HG03175 (cell line): ENCODE results near the gene FES.
"Not testable (repeated sequence)": the region's sequence is repeated elsewhere in the genome, so short reads cannot be mapped to it uniquely, and the experiment has no call there.

Experiments
- ATAC-seq: cut with Tn5 transposase; IDR thresholded peaks from one replicate; pipeline ENCODE4 v1.9.1; 2021; ENCODE audit warnings: mild to moderate bottlenecking, moderate library complexity; ENCODE audit not compliant: unreplicated experiment

The FES gene

DNA sequence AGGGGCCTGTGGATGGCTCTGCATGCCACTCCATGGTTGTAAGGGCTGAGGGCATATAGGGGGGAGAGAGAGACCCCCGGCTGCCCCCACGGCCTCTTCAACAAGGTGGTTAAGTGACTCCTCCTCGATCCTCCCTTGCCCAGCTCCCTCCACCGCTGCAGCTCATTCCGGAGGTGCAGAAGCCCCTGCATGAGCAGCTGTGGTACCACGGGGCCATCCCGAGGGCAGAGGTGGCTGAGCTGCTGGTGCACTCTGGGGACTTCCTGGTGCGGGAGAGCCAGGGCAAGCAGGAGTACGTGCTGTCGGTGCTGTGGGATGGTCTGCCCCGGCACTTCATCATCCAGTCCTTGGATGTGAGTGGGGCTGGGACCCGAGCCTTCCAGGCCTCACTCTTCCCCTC is 6.5 kb downstream of the FES start:
- ATAC-seq = no peak

DNA sequence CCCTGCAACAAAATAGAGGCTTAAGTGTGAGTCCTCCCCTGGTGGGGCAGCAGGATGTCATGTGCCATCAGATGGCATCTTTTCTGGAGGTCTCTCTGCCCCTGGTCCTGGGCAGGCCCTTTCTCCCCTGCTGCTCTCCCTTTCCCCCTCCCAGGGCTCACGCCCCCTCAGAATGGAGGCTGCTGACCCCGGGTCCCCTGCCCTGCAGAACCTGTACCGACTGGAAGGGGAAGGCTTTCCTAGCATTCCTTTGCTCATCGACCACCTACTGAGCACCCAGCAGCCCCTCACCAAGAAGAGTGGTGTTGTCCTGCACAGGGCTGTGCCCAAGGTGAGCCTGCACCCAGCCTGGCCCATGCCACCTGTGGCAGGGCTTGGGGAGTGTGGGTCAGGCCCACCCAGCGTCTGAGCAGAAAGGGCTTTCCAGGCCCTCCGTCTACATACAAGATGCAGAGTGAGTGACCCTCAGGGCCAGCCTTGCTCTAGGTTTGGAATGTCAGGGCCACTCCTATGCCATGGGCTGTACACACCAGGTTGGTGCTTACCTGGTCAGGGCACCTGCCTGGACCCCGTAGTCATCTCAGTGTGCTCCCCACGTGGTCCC is 7.1 kb downstream of the FES start:
- ATAC-seq = no peak

DNA sequence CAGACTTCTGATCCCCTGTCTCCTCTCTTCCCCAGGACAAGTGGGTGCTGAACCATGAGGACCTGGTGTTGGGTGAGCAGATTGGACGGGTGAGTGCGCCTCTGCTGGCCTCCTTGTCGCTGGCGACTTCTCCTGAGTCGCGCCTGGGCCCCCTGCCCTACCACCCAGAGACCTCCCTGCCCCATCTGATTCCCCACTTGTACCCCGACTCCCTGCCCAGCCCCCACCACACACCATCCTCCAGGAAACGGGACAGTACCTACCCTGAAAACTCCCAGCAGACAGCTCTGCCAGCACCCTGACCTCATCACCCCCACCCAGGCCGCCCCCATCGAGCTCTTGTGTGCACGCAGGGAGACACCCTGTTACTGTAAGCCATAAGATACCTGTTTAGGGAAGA is 7.7 kb downstream of the FES start:
- ATAC-seq = no peak

DNA sequence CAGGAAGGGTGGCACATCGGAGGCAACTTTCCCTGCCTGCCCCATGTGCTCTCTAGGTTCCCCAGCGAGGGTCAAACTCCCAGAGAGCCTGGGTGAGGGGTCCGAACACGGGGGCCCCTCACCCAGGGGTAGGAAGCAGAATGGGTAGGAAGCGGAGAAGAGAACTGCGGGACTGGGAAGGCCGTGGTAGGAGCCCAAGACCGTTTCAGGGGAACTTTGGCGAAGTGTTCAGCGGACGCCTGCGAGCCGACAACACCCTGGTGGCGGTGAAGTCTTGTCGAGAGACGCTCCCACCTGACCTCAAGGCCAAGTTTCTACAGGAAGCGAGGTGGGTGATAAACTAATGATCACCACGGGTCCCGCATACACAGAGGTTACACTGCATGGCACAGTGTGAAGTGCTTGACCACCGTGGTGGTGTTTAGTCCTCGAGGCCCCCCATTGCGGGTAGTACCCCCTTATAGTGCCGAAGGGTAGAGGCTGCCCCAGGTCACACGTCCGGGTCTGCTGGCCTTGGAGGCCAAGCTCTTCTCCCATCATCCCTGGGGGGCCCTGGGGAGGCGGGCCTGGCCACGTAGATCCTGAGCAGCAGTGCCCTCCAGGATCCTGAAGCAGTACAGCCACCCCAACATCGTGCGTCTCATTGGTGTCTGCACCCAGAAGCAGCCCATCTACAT is 8.3 kb downstream of the FES start:
- ATAC-seq = no peak

DNA sequence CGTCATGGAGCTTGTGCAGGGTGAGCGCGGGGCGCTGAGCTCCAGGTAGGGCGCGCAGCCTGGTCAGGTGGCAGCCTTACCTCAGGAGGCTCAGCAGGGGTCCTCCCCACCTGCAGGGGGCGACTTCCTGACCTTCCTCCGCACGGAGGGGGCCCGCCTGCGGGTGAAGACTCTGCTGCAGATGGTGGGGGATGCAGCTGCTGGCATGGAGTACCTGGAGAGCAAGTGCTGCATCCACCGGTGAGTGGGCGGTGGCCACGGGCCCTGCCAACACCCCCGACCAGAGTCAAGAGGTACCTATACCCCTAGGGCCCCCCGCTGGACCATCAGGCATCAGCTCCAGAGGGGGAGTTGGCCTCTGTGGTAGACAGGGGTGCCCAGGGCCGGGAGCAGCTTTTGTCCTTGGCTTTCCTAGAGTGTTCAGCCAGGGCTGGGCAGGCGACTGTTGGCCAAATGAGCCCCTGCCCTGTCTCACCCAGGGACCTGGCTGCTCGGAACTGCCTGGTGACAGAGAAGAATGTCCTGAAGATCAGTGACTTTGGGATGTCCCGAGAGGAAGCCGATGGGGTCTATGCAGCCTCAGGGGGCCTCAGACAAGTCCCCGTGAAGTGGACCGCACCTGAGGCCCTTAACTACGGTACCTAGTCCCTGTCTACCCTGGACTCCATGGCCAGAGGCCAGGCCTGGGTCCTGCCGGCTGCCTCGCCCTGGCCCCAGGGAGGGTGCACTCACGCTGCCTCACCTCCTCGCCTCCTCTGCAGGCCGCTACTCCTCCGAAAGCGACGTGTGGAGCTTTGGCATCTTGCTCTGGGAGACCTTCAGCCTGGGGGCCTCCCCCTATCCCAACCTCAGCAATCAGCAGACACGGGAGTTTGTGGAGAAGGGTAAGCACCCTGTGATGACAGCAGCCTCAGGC is 9.1 kb downstream of the FES start:
- ATAC-seq = no peak

DNA sequence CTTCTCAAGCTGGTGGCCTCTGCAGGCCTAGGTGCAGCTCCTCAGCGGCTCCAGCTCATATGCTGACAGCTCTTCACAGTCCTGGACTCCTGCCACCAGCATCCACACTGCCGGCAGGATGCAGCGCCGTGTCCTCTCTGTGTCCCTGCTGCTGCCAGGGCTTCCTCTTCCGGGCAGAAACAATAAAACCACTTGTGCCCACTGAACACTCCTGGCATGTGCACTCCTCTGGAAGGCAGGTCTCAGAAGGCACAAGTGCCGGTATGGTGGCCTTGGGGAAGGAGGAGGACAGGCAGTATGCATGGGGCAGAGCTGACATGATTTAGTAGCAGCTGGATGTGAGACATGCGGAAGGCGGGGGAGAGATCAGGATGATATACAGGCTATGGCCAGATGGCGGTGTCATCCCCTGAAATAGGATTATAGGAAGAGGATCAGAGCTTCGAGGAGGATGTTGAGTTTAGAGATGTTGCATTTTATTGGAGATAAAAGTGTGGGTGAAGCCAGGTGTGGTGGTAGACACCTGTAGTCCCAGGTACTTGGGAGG is 11.3 kb downstream of the FES start:
- no peak for ATAC-seq

DNA sequence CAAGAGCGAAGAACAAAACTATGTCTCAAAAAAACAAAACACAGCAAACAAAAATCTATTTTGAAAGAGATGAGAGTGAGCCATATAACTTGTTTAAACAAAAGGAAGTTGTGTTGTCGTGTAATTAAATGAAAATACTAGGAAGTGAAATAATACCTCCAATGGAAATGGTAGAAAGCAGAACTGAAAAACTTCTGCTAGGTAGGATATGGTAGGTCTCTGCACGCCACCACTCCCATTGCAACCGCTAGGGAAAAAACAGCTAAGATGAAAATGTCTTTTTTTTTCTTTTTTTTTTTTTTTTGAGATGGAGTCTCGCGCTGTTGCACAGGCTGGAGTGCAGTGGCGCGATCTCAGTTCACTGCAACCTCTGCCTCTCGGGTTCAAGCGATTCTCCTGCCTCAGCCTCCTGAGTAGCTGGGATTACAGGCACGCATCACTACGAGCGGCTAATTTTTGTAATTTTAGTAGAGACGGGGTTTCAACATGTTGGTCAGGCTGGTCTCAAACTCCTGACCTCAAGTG is 12.9 kb downstream of the FES start:
- ATAC-seq = not testable (repeated sequence)

DNA sequence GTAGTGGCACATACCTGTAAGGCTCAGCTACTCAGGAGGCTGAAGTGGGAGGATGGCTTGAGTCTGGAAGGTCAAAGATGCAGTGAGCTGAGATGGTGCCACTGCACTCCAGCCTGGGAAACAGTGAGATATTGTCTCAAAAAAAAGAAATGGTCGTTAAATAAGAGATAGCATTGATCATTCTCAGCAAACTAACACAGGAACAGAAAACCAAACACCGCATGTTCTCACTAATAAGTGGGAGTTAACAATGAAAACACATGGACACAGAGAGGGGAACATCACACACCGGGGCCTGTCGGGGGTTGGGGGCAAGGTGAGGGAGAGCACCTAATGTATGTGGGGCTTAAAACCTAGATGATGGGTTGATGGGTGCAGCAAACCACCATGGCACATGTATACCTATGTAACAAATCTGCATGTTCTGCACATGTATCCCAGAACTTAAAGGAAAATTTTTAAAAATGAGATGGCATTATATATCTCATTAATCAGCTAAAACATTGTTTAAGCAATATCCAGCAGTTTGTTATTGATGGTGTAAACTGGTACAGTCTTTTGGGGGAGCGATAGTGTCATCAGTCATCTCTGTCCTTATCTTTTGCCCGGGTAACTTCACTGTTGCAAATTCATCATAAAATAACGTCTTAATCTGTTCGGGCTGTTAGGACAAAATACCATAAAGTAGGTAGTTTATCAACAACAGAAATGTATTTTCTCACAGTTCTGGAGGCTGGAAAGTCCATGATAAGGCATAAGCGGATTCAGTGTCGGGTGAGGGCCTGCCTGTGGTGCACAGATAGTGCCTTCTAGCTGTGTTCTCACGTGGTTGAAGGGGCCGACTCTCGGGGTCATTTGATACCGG is 17.1 kb downstream of the FES start:
- no peak for ATAC-seq

DNA sequence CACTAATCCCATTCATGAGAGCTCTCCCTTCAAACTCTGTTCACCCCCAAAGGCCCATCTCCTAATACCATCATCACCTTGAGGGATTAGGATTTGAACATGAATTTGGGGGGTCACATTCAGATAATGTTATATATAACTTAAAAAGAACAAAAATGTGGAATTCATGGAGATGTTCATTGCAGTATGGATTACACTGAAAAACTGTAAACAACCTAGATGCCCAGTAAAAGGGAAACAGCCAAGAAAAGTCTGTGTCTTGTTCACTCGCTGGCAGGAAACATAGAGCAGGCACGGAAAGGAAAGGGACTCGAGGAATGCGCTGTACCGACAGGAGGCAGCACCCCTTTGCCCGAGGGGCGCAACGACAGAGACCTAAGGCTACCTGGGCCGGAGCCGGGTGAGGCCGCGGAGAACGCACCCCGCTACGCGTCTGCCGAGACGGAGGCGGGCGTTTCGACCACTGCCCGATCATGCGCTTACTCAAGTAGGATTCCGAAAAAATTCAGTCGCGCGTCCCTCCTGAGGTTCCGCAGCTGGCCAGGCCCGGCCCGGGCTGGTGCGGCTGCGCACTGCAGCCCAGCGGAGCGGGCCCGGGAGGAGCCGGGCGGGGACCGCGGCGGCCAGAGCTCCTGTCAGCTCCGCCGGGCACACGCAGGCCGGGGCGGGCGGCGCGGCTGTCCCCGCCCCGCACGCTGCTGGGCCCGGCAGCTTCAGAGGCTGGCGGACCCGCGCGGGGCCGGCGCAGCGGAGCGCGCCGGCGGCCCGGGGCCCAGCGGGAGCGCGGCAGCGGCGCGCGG is 17.9 kb downstream of the FES start:
- peak; percentile 66 for ATAC-seq

DNA sequence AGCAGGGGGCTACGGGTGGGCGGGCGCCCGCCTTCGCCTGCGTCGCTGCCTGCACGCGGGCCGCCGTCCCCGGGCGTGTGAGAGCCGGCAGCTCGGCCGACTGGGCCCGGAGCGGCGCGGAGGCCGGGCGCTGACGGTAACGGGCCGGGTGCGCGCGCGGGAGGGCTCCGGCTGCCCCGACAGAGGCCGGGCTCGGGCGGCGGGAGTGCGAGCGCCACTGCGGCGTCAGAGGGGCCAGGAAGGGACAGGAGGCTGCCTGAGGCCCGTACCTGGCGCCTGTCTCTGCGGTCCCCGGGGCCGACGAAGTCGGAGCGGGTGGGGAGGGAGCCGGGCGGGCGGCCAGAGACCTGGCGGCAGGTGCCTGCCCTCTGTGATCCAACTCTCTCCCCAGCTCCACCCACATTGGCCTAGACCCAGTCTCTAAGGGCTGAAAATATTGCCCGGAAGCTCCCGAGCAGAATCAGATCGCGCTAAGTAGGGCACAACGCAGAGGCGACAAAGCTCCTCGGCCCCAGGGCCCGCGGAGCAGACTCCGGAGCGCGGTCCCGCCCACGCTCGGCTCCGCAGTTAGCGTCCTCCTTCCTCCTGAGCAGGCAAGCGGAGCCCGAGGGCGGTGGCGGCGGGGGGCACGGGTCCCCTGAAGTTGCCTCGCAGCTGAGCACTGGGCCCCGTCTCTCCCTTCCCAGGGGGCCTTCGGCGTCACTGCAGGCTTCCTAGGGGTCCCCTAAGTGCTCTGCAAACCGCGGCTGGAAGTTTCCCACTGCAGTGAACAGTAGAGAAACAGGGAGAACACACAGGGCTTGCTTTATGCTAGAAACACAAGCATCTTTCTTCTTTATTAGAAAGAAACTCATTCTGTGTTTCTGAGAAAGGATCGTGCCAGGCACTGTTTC is 18.8 kb downstream of the FES start, which contains the start of gene MAN2A2:
MAN2A2 (plus strand) TSS at position 463 of the 893 bp plus-strand sequence. CDS start 906 bp downstream, outside the sequence.
- ATAC-seq = peak; percentile 59

DNA sequence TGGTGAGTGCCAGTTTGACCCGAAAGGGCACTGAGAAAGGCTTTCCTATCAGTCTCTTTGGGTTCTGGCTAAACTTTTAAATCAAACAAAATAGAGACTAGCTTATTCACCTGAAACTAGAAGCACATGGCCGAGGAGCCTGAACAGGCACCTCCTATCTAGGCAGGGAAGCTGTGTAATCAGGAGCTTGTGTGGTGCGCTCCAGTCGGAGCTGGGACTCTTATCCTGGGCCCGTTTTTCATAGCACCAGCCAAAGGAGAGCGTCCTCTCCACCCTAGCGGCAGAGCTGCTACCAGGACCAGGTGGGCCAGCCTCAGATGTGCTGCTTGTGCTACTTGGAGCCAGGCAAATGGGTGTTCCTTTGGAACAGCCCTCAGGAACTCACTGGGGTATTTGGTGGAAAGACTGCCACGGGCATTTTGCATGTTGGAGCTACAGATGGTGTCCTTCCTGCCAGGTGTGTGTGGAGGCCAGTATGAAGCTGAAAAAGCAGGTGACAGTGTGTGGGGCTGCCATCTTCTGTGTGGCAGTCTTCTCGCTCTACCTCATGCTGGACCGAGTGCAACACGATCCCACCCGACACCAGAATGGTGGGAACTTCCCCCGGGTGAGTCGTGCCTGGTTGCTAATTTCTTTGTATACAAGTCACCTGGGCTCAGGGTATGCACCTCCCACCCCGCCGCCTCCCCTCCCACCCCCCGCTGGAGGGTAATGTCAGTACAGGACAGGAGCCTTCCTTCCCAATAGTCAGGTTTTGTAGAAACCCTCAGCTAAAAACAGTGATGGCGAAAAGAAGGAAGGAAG is 19.6 kb downstream of the FES start:
- ATAC-seq = no peak

DNA sequence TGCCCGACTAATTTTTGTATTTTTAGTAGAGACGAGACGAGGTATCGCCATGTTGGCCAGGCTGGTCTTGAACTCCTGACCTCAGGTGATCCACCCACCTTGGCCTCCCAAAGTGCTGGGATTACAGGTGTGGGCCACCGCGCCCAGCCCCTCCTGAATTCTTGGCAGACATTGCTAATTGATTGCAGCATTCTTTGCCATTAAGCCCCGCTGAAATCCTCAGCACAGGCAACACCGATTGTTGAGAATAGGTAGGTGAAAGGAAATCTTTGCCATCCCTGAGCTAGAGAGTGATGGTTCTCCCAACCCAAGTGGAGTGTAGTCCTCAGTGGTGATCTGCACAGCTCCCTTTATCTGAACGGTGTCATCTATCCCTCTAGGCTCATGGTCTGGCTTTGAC is 20.4 kb downstream of the FES start:
- ATAC-seq = no peak

DNA sequence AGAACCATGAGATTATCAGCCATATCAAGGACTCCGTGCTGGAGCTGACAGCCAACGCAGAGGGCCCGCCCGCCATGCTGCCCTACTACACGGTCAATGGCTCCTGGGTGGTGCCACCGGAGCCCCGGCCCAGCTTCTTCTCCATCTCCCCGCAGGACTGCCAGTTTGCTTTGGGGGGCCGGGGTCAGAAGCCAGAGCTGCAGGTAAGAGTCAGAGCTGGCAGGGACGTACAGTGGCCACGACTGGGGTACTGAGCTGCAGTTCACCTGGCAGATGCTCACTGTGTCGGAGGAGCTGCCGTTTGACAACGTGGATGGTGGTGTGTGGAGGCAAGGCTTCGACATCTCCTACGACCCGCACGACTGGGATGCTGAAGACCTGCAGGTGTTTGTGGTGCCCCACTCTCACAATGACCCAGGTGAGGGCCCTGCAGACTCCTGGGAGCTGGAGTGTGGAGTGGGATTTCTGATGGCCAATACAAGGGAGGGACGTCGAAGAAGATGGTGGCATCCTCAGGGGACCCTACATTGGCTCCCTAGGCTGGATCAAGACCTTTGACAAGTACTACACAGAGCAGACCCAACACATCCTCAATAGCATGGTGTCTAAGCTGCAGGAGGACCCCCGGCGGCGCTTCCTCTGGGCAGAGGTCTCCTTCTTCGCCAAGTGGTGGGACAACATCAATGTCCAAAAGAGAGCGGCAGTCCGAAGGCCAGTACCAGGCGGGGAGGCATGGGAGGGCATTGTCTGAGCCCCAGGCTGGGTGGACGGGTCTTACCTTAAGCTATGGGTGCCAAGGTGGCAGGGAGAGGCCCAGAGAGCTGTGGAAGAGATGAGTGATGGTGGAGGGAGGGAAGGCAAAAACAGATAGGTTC is 21.2 kb downstream of the FES start:
- ATAC-seq = no peak

DNA sequence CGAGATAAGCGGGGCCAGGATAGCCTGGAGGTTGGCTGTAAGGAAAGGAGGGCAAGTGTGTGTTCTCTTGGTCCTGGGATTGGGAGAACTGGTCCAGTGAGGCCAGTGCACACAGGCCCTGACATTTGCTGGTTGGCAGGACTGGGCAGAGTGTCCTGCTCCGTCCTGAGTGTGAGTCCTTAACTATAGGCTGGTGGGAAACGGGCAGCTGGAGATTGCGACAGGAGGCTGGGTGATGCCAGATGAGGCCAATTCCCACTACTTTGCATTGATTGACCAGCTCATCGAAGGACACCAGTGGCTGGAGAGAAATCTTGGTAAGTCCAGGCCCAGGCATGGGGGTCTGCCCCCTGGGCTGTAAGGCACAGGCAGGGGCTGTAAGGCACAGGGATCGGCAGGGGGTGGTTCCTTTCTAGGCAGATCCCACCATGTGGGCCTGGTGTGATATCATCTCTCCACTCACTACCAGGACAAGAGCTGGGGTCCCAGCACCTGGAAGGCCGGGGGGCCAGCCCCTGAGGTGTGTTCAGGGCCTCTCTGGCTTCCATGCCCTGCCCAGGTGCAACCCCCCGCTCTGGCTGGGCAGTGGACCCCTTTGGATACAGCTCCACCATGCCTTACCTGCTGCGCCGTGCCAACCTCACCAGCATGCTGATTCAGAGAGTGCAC is 22.0 kb downstream of the FES start:
- no peak for ATAC-seq

DNA sequence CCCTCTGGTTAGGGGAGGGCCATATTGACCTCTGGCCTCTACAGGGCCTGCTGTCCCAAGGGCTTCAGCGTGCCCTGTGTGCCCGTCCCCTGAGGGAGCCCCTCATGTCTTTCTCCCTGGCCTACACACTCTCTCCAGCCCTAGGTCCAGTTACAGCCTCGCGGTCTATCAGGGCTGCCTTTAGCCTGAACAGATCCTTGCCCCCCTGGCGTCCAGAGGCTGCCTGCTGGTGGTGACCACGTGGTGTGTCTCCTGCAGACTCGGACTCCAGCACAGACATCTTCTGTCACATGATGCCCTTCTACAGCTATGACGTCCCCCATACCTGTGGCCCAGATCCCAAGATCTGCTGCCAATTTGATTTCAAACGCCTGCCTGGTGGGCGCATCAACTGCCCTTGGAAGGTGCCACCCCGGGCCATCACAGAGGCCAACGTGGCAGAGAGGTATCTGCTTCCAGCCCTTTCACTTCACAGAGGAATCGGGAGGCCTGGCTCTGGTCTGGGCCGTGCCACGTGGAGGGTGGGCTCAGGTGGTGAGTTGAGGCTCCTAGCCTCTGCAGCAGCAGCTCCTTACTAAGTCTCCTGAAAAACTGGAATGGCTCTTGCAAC is 22.9 kb downstream of the FES start:
- no peak for ATAC-seq
